Measurements from ENCODE around the gene KDM2A. TPM values are rescaled to one million over a fixed set of nuclear protein-coding genes. Genes with fewer than 3 reads are reported as not detected.
A peak's percentile ranks its signal among the peaks of the same experiment; 100 is the strongest.

Gene KDM2A
- total and polyA plus RNA-seq, 2 experiments from 2014 or later: 25.0 to 54.1 TPM

- Histone ChIP-seq H3K4me3 (no peak overlapping the region), H3K79me2 (replicated peaks; ENCODE audit: insufficient read depth) (no peaks in the 10 kb centered on the region), H3K27ac (ENCODE audit: low read depth) (peak overlapping the region; percentile 78; the same call in 1 of the 2 replicates), H3K4me2 (no peak overlapping the region), H2AFZ (no peak overlapping the region), H3F3A (replicated peaks; ENCODE audit: low read depth) (peaks cover 5% of the 10 kb centered on the region; the same call in 1 of the 2 replicates), H3K9me2 (ENCODE audit: insufficient read depth) (no peaks in the 10 kb centered on the region), H3K36me3 (ENCODE audit: insufficient read depth) (no peaks in the 10 kb centered on the region), H3K4me1 (ENCODE audit: insufficient read depth) (no peaks in the 10 kb centered on the region; the same call in 1 of the 2 replicates), H4K20me1 (replicated peaks; ENCODE audit: insufficient read depth) (no peaks in the 10 kb centered on the region), H3K27me3 (ENCODE audit: insufficient read depth) (no peaks in the 10 kb centered on the region)
- peaks cover 6% of the 10 kb centered on the region for H3K4me1 Mint-ChIP-seq
- DNase-seq (ENCODE audit: low spot score) (peak; percentile 55), ATAC-seq (no peak)
- peak overlapping the region; percentile 83 for H3K27ac Mint-ChIP-seq
- peaks cover 13% of the 10 kb centered on the region for H3K27me3 Mint-ChIP-seq (ENCODE audit: insufficient read depth, low read depth, poor library complexity)
- no peaks in the 10 kb centered on the region; the same call in 2 of the 3 replicates for H3K36me3 Mint-ChIP-seq (ENCODE audit: low read depth)
- H3K9me3 Mint-ChIP-seq: no peaks in the 10 kb centered on the region
- no peak overlapping the region for H3K4me3 Mint-ChIP-seq
- TF ChIP-seq POLR2AphosphoS5 (IDR thresholded peaks at IDR 0.05; ENCODE audit: low read depth) (no peak), ZNF462 (CRISPR knock-in tag; IDR thresholded peaks at IDR 0.05) (no peak), ZNF331 (CRISPR knock-in tag; IDR thresholded peaks at IDR 0.05; ENCODE audit: low read depth) (no peak), STAT1 (IDR thresholded peaks at IDR 0.05; ENCODE audit: unreplicated experiment) (no peak), ETS1 (IDR thresholded peaks at IDR 0.05) (no peak), EZH2 (IDR thresholded peaks at IDR 0.05; ENCODE audit: low read depth, unreplicated experiment) (no peak), EZH2phosphoT487 (IDR thresholded peaks at IDR 0.05; ENCODE audit: unreplicated experiment) (no peak), ZNF114 (CRISPR knock-in tag; IDR thresholded peaks at IDR 0.05) (no peak), CTCF (conservative IDR thresholded peaks at IDR 0.05; ENCODE audit: low read depth in 2 of 2) (no peak), NANOG (IDR thresholded peaks at IDR 0.05; ENCODE audit: borderline replicate concordance) (no peak), CREB1 (CRISPR knock-in tag; IDR thresholded peaks at IDR 0.05; ENCODE audit: low read depth) (no peak), REST (IDR thresholded peaks at IDR 0.05; ENCODE audit: unreplicated experiment) (no peak), JUNB (IDR thresholded peaks at IDR 0.05; ENCODE audit: unreplicated experiment) (no peak)
Observed at GRCh38 chr11:67073908-67074307, 45.2 kb upstream of the KDM2A start.

Data from GM23338 (cell line).